Activated CD8-positive, alpha-beta memory T cell treated with anti-CD3 and anti-CD28 coated beads, Interleukin-2, amount 50 U/mL, for 1 hour (primary cell): ENCODE data around the gene TSPAN31.

Experiments
- DNase-seq: peaks from one replicate; pipeline ENCODE4 v3.0.0-alpha.2; 2020; ENCODE audit errors: extremely low read depth

The TSPAN31 gene

GRCh38 chr12:57722716-57723629 is 21.9 kb upstream of the TSPAN31 start:
- no peak for DNase-seq

- DNase-seq, result no peak
Observed at GRCh38 chr12:57723630-57723962, 21.2 kb upstream of the TSPAN31 start.

- DNase-seq, result no peak
Observed at GRCh38 chr12:57724003-57724935, 20.6 kb upstream of the TSPAN31 start.

GRCh38 chr12:57724936-57725740 is 19.7 kb upstream of the TSPAN31 start:
- DNase-seq, result no peak

- DNase-seq, result no peak
Observed at GRCh38 chr12:57725851-57726150, 19.0 kb upstream of the TSPAN31 start.

GRCh38 chr12:57726151-57726883 is 18.5 kb upstream of the TSPAN31 start:
- no peak for DNase-seq

- DNase-seq, result no peak
Observed at GRCh38 chr12:57726884-57727757, 17.7 kb upstream of the TSPAN31 start.

GRCh38 chr12:57727758-57728395 is 17.0 kb upstream of the TSPAN31 start:
- no peak for DNase-seq

- no peak for DNase-seq
Observed at GRCh38 chr12:57729321-57729844, 15.5 kb upstream of the TSPAN31 start.

GRCh38 chr12:57730336-57731067 is 14.3 kb upstream of the TSPAN31 start:
- DNase-seq, result no peak

GRCh38 chr12:57731411-57732080 is 13.3 kb upstream of the TSPAN31 start:
- DNase-seq, result no peak

- no peak for DNase-seq
Observed at GRCh38 chr12:57732270-57732669, 12.6 kb upstream of the TSPAN31 start.

- no peak for DNase-seq
Observed at GRCh38 chr12:57732726-57733593, 11.9 kb upstream of the TSPAN31 start.

GRCh38 chr12:57733928-57734327 is 10.9 kb upstream of the TSPAN31 start:
- DNase-seq, result no peak

GRCh38 chr12:57734591-57734990 is 10.2 kb upstream of the TSPAN31 start:
- DNase-seq, result no peak

- no peak for DNase-seq
Observed at GRCh38 chr12:57735198-57735855, 9.5 kb upstream of the TSPAN31 start.
